Activated T-cell treated with anti-CD3 and anti-CD28 coated beads, Interleukin-2, amount 50 U/mL, for 72 hours (primary cell): ENCODE results near the gene ARL5C. TPM values are rescaled to one million over a fixed set of nuclear protein-coding genes. Genes with fewer than 3 reads are reported as not detected.

Source experiments
- ATAC-seq, 2 donors: fragments of 150-1000 bp; cut with Tn5 transposase; replicated peaks in 1 of 2; 2 replicates each; pipeline ENCODE4 v1.10.0; 2021; ENCODE audit warnings: moderate library complexity in 2 of 2, mild to moderate bottlenecking in 1 of 2
- DNase-seq, 2 donors: peaks; one replicate each; pipeline ENCODE4 v3.0.0; 2021 to 2022; ENCODE audit warnings: mixed read lengths in 1 of 2
- H3K27ac Mint-ChIP-seq: one replicate; pipeline ENCODE4 v1.8.0; 2022; ENCODE audit warnings: mild to moderate bottlenecking, moderate library complexity, mixed read lengths
- H3K27me3 Mint-ChIP-seq: one replicate; pipeline ENCODE4 v1.8.0; 2022; ENCODE audit warnings: low read depth, mixed read lengths
- H3K36me3 Mint-ChIP-seq, 2 donors: one replicate each; pipeline ENCODE4 v1.8.0; 2022; ENCODE audit warnings: mixed read lengths in 2 of 2, mild to moderate bottlenecking in 1 of 2; ENCODE audit not compliant: insufficient read depth in 2 of 2
- H3K4me1 Mint-ChIP-seq: one replicate; pipeline ENCODE4 v1.8.0; 2022; ENCODE audit warnings: low read depth, mixed read lengths
- H3K4me3 Mint-ChIP-seq, 2 donors: one replicate each; pipeline ENCODE4 v1.8.0; 2022; ENCODE audit warnings: mild to moderate bottlenecking in 2 of 2, mixed read lengths in 2 of 2, moderate library complexity in 2 of 2
- H3K9me3 Mint-ChIP-seq, 2 donors: one replicate each; pipeline ENCODE4 v1.8.0; 2022; ENCODE audit warnings: mixed read lengths in 2 of 2
- total RNA-seq, 2 donors: library from RNA; stranded (reverse); gene quantifications; one replicate each; pipeline ENCODE4 v1.2.3, GENCODE V29; 2022

Gene ARL5C
- total RNA-seq, 2 donors from 2014 or later = 0.12 to 0.16 TPM

DNA sequence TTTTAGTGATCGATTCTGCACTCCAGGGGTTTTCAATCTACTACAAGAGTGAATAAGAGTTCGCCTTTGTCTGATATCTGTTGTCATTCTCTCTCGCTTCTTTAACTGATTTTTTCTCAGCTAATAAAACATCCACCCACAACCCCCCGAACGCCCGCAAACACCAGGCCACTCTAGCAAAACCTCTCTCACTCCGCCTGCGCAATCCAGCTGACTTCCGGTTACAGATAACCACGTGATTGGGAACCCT is 33.8 kb upstream of the ARL5C start:
- DNase-seq (peak; percentile 87 to 91), ATAC-seq (peak; percentile 62 to 69)
- Mint-ChIP-seq H3K36me3 (peaks cover 16 to 35% of the 10 kb centered on the region in 2 donors), H3K4me3 (peak overlapping the region; percentile 96 to 100), H3K4me1 (peaks cover 73% of the 10 kb centered on the region), H3K27me3 (no peaks in the 10 kb centered on the region), H3K27ac (peak overlapping the region; percentile 100), H3K9me3 (no peaks in the 10 kb centered on the region)

DNA sequence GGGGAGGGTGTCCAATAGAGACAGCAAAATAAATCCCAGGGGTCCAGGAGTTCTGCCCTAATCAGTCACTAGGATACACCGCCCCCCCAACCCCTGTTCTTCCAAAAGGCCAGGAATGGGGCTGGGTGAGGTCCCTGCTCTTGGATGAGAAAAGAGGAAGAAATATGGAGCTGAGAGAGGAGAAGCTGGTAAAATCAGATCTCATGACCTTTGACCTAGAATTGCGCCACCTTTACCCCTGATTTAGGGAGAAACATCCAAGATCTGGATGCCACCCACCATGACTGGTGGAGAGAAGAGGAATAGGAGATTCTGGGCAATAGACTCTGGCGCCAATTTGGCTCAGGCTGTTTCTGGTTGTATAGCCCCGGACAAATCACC is 32.2 kb upstream of the ARL5C start:
- Mint-ChIP-seq H3K36me3 (peaks cover 11 to 26% of the 10 kb centered on the region in 2 donors), H3K4me1 (peaks cover 61% of the 10 kb centered on the region), H3K9me3 (no peaks in the 10 kb centered on the region), H3K27me3 (no peaks in the 10 kb centered on the region), H3K27ac (peak overlapping the region; percentile 61), H3K4me3 (peak overlapping the region; percentile 96 to 100)
- ATAC-seq (no peak), DNase-seq (no peak)

DNA sequence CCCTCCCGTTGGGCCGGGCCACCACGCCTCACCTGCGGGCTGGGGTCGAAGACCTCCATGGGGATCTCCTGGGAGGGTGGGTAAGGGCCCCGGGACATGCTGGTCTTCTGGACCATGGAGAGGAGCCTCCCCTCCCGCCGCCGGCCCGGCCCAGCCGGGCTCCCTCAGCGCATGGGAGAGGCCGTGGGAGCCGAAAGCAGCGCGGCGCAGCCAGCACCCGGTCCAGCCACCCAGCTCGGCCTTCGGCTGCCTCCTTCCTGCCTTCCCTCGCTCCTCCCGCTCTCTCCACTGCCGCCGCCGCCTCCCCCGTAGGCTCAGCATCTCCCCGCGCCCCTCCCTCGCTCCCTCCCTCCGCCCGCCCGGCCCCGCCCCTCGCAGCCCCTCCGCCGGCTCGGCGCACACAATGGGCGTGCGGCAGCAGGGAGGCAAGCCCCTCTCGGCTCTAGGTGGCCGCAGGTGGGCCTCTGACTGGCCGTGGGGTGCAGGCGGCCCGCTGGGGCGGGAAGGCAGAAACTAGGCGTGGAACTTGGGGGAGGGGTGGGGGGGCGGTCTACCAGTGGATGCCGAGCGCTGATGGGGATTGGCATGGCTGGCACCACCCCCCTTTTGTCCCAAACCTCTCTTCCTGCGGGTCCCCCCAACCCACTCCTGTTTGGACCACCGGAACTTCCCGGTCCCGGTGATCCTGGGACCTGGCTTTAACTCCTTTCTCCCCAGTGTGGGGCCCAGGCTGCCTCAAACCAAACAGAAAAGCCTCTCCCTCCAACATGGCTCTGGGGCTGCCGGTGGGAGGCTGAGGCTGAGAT is 31.6 kb upstream of the ARL5C start, which contains the start of gene CACNB1:
TSS of gene CACNB1 (minus strand) at position 290 of the 806 bp plus-strand sequence. CDS start at position 116, 174 bp downstream.
- Mint-ChIP-seq H3K36me3 (peaks cover 10 to 22% of the 10 kb centered on the region in 2 donors), H3K27me3 (no peaks in the 10 kb centered on the region), H3K4me3 (peak within 1 kb of the TSS; percentile 96 to 100), H3K27ac (peak within 1 kb of the TSS; percentile 61), H3K4me1 (peaks cover 55% of the 10 kb centered on the region), H3K9me3 (no peaks in the 10 kb centered on the region)
- DNase-seq (peak; percentile 75 to 86), ATAC-seq (peak; percentile 73 to 74)

DNA sequence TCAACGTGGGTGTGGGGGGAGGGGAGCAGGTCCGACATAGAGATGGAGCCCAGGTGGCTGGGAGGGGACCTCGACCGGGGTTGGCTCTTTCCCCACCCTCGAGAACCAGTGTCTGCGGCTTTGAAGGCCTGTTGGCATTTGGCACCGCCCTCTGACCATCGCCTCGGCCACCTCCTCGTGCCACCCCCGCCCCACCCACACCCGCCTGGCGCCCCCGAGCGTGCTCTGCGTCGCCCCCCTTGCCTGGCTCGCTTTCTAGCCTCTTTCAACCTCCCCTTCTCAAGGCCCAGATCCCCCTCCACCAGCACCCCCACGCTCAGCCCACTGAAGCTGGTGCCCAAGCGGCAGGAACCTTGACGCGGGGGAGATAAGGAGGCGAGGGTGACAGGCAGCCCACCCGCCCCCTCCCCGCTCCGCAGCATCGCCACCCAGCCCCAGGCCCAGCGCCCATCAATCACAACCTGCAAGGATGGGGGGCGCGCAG is 30.9 kb upstream of the ARL5C start:
- H3K9me3 Mint-ChIP-seq = no peaks in the 10 kb centered on the region
- ATAC-seq (no peak), DNase-seq (no peak)
- H3K27ac Mint-ChIP-seq = no peak overlapping the region
- peaks cover 47% of the 10 kb centered on the region for H3K4me1 Mint-ChIP-seq
- no peaks in the 10 kb centered on the region for H3K27me3 Mint-ChIP-seq
- H3K36me3 Mint-ChIP-seq = peaks cover 9 to 17% of the 10 kb centered on the region in 2 donors
- peak overlapping the region; percentile 96 to 100 for H3K4me3 Mint-ChIP-seq

DNA sequence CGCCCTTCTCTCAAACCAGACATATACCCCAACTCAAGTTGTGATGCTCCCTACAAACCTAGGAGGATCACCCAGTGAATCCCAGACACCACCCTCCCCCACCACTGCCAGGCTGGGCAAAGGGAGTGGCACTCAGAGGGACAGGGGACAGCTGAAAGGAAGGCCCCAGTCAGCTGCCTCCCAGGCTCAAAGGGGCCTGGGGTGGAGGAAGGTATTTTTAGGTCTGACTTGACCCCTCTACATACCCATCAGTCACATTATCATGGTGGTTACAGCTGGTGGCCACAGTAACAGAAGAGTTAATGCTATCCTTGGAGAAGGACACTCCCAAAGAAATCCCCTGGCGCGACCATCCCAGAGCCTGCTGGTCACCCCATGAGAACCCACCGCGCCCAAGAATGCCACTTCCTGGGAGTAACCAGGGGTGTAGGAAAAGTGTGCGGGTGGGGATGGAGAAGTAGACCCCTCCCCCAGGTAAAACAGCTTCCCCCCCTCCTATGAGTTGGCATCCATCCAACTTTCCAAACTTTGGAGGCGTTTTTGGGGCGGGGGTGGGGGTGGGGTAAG is 30.4 kb upstream of the ARL5C start:
- Mint-ChIP-seq H3K27me3 (no peaks in the 10 kb centered on the region), H3K36me3 (peaks cover 9 to 14% of the 10 kb centered on the region in 2 donors), H3K9me3 (no peaks in the 10 kb centered on the region), H3K4me1 (peaks cover 42% of the 10 kb centered on the region), H3K27ac (no peak overlapping the region), H3K4me3 (peak overlapping the region; percentile 69 to 72)
- ATAC-seq (no peak), DNase-seq (no peak)

DNA sequence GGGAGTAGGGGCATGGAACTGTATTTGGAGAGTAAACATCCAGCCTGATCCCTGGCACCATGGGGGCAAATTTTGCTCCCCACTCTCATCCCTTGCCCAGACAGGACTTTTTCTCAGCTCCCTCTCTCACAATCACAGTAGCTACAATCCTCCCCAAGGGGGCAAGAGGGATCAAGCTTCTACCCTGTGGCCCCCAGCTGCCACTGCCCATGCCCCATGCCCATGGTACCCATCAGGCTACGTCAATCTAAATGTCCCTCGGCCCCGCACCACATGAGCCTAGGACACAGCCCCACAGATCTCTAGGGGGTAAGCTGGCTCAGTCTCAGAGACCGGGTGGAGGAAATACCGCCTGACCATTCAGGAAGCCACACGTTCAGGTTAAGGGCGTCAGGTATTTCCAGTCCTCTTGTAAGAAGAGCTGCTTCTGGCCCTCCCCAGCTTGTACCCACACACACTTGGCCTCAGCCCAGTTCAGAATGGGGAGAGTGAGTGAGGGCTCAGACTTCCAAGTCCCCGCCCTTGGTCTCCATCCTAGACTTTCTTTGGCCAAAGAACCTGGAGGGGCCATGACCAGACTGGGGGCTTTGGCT is 29.7 kb upstream of the ARL5C start:
- peaks cover 35% of the 10 kb centered on the region for H3K4me1 Mint-ChIP-seq
- H3K27me3 Mint-ChIP-seq = no peaks in the 10 kb centered on the region
- ATAC-seq (no peak), DNase-seq (no peak)
- H3K36me3 Mint-ChIP-seq = peaks cover 5 to 9% of the 10 kb centered on the region in 2 donors
- H3K4me3 Mint-ChIP-seq = peak overlapping the region; percentile 69 to 72
- no peaks in the 10 kb centered on the region for H3K9me3 Mint-ChIP-seq
- H3K27ac Mint-ChIP-seq = no peak overlapping the region

DNA sequence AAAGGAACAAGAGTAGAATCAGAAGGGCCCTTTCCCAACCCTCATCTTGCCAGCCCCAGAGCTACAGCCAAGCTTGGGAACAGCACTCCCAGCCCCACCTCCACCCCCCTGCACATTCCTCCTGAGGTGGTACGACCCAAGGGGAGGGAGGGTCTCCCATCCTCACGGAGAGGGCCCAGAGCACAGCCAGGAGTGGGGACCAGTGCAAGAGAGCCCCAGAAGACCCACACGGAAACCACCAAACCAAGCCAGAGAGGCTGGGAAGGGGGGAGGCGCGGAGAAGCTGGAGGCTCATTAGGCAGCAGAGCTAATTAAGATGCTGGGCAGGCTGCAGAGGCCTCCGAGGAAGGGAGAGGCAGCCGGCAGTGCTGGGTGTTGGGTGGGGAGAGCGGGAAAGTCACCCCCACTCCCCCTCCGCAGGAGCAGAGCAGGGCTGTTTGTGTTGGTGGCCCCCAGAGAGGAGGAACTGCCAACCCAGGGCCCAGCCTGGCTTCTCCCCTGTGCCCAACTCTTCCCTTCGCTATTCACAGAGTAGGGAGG is 29.1 kb upstream of the ARL5C start:
- H3K27me3 Mint-ChIP-seq = no peaks in the 10 kb centered on the region
- no peaks in the 10 kb centered on the region for H3K9me3 Mint-ChIP-seq
- H3K4me3 Mint-ChIP-seq = no peak overlapping the region
- peaks cover 30% of the 10 kb centered on the region for H3K4me1 Mint-ChIP-seq
- peaks cover 4 to 5% of the 10 kb centered on the region in 2 donors for H3K36me3 Mint-ChIP-seq
- no peak for DNase-seq
- ATAC-seq = no peak
- no peak overlapping the region for H3K27ac Mint-ChIP-seq

DNA sequence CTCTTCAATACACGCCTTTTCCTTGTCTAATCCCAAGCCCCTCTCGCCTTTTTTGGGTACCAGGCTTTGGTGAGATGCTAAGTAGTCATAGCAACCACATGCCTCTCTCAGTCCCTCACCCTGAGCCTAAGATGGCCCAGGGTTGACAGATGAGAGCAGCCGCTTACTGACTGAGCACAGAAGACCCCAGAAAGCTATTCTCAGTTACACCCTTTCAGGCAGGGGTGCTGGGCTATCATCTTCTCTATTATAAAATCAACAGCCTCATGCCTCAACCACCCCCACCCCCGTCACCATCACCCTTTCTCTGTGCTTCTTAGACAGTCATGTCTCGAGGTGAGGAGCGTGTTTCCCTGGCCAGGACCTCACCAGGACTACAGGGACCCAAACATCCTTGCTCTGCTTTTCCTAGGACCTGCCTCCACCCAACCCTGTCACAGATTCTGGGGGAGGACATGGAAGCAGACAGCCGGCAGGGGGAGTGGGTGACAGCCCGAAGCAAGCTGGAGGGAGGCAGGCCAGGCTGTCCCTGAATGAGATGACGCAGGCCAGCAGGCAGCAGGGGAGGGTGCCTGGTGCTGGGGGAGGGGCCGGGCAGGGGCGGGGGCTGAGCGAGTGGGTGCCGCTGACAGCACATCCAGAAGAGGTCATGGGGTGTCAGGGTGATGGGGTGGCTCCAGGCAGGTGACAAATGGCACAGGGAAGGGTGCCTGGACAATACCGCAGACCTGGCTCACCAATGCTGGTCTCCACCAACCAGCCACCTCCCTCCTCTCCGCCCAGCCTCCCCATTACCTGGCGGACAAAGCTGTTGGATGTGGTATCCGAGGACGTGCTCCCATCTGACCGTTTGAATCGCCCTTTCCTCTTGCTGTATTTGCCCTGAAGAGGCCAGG is 28.4 kb upstream of the ARL5C start:
- no peaks in the 10 kb centered on the region for H3K9me3 Mint-ChIP-seq
- no peak overlapping the region for H3K4me3 Mint-ChIP-seq
- H3K36me3 Mint-ChIP-seq = peaks cover 2 to 5% of the 10 kb centered on the region in 2 donors
- DNase-seq (no peak), ATAC-seq (no peak)
- H3K4me1 Mint-ChIP-seq = peaks cover 23% of the 10 kb centered on the region
- H3K27ac Mint-ChIP-seq = no peak overlapping the region
- H3K27me3 Mint-ChIP-seq = no peaks in the 10 kb centered on the region

DNA sequence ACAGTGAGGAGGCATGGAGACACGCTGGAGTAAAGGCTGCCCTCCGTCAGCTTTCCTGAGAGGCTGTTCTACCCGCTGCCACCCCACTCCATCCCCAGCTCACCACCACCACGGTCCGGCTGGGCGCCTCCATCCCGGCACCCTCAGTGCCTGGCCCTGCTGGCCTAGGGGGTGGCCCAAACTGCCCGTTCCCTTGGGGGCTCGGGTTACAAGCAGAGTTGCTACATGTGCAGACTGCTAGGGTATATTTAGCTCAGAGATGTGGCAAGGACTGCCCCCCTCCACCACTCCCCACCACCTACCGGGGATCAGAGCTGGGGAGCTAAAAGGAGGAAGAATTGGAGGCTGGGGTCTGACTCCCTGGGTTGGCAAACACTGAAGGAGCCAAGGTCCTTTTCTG is 27.4 kb upstream of the ARL5C start:
- no peak for ATAC-seq
- H3K27me3 Mint-ChIP-seq = no peaks in the 10 kb centered on the region
- DNase-seq = no peak
- no peak overlapping the region for H3K27ac Mint-ChIP-seq
- no peak overlapping the region for H3K4me3 Mint-ChIP-seq
- H3K9me3 Mint-ChIP-seq = no peaks in the 10 kb centered on the region
- peaks cover 4 to 5% of the 10 kb centered on the region in 2 donors for H3K36me3 Mint-ChIP-seq
- peaks cover 13% of the 10 kb centered on the region for H3K4me1 Mint-ChIP-seq

DNA sequence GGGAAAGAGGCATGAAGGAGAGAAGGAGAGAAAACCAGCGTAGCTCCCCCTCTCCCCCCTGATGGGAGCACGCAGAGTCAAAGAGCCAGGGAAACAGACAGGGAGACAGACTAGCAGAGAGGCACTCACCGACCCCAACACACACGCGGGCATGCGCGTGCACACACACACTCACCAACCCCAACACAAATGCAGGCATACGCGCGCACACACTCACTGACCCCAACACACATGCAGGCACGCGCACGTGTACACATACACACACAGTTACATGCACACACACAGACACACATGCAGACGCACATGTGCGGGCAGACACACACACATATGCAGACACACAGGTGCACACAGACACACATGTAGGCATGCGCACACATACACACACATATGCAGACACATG is 26.9 kb upstream of the ARL5C start:
- H3K4me1 Mint-ChIP-seq = peaks cover 9% of the 10 kb centered on the region
- H3K27me3 Mint-ChIP-seq = no peaks in the 10 kb centered on the region
- DNase-seq = no peak
- peaks cover 4 to 5% of the 10 kb centered on the region in 2 donors for H3K36me3 Mint-ChIP-seq
- no peak overlapping the region for H3K4me3 Mint-ChIP-seq
- H3K9me3 Mint-ChIP-seq = no peaks in the 10 kb centered on the region
- ATAC-seq = no peak
- no peak overlapping the region for H3K27ac Mint-ChIP-seq

DNA sequence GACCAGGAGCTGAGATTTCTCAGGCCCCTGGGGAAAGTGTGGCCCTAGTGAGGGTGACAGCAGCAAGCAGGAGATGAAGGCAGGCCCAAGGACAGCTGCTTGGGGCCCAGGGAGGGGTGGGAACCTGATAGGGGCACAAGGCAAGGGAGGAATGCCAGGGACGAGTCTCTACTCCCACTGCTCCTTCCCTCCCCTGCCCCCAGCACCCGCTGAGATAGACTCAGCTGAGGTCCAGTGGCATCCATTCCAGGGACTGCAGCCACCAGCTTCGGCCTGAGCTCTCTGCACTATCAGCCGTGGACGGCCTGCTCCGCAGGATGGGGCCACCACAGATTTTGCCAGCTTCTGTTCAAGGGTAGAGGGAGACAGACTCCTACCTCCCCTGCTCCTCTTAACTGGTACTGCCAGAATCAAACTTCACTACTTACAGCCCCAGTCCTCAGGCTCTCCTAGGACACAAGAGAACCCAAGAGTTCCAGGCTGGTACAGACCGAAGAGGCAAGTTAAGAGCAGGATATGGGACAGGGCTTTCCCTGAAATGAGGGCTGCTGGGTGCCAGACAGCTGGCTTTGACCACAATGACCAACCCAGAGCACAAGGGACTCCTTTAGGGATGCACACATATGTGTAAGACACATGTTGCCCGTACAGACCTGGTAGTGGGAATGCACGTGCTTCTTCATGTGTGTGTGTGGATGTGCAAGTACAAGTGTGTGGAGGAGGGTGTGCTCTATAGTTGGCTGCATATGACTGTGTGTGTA is 26.0 kb upstream of the ARL5C start:
- no peak for ATAC-seq
- DNase-seq = no peak
- H3K36me3 Mint-ChIP-seq = peaks cover 4 to 5% of the 10 kb centered on the region in 2 donors
- H3K9me3 Mint-ChIP-seq = no peaks in the 10 kb centered on the region
- H3K27ac Mint-ChIP-seq = no peak overlapping the region
- H3K4me3 Mint-ChIP-seq = no peak overlapping the region
- H3K4me1 Mint-ChIP-seq = peaks cover 8% of the 10 kb centered on the region
- H3K27me3 Mint-ChIP-seq = no peaks in the 10 kb centered on the region
